ENCODE results near the gene CEP55.
"Not testable (repeated sequence)": the region's sequence is repeated elsewhere in the genome, so short reads cannot be mapped to it uniquely, and the experiment has no call there.

Gene CEP55

GRCh38 chr10:93515071-93516005 is 18.9 kb downstream of the CEP55 start:
- DNase-seq: no peak

GRCh38 chr10:93516006-93516380 is 19.6 kb downstream of the CEP55 start:
- DNase-seq: no peak

GRCh38 chr10:93518531-93518930 is 22.1 kb downstream of the CEP55 start:
- DNase-seq: no peak

GRCh38 chr10:93535293-93535692 is 38.9 kb downstream of the CEP55 start:
- DNase-seq: no peak

GRCh38 chr10:93540871-93541270 is 44.5 kb downstream of the CEP55 start:
- DNase-seq: not testable (repeated sequence)

GRCh38 chr10:93541402-93542357 is 45.3 kb downstream of the CEP55 start:
- no peak for DNase-seq

GRCh38 chr10:93542358-93542791 is 46.0 kb downstream of the CEP55 start:
- peak in 1 of 2 experiments; percentile 12 for DNase-seq

- not testable (repeated sequence) for DNase-seq
Observed at GRCh38 chr10:93546995-93547394, 50.6 kb downstream of the CEP55 start.

- no peak for DNase-seq
Observed at GRCh38 chr10:93547522-93547921, 51.1 kb downstream of the CEP55 start.

- DNase-seq: no peak
Observed at GRCh38 chr10:93548376-93549071, 52.1 kb downstream of the CEP55 start.

- no peak for DNase-seq
Observed at GRCh38 chr10:93550606-93551005, 54.2 kb downstream of the CEP55 start.

- no peak for DNase-seq
Observed at GRCh38 chr10:93552780-93553179, 56.4 kb downstream of the CEP55 start.

- DNase-seq: no peak
Observed at GRCh38 chr10:93553482-93554315, 57.3 kb downstream of the CEP55 start.

- no peak for DNase-seq
Observed at GRCh38 chr10:93554316-93554663, 57.9 kb downstream of the CEP55 start.

- DNase-seq: peak in 1 of 2 experiments; percentile 32
Observed at GRCh38 chr10:93554760-93555432, 58.5 kb downstream of the CEP55 start.

GRCh38 chr10:93559490-93559889 is 63.1 kb downstream of the CEP55 start:
- DNase-seq: no peak

- DNase-seq: no peak
Observed at GRCh38 chr10:93560541-93560940, 64.1 kb downstream of the CEP55 start.

GRCh38 chr10:93565446-93565845 is 69.0 kb downstream of the CEP55 start:
- DNase-seq: no peak

GRCh38 chr10:93566435-93567276 is 70.2 kb downstream of the CEP55 start, which contains the start of gene FFAR4:
Gene FFAR4 (plus strand): TSS chr10:93566665. CDS start chr10:93566721, 56 bp downstream.
- no peak for DNase-seq
